ENCODE results near the gene ZNF740. TPM values are rescaled to one million over a fixed set of nuclear protein-coding genes. Genes with fewer than 3 reads are reported as not detected.

ZNF740 gene
- polyA plus RNA-seq, 1 of the 3 experiments (the other 2 are of a cell fraction), result 14.6 TPM

DNA sequence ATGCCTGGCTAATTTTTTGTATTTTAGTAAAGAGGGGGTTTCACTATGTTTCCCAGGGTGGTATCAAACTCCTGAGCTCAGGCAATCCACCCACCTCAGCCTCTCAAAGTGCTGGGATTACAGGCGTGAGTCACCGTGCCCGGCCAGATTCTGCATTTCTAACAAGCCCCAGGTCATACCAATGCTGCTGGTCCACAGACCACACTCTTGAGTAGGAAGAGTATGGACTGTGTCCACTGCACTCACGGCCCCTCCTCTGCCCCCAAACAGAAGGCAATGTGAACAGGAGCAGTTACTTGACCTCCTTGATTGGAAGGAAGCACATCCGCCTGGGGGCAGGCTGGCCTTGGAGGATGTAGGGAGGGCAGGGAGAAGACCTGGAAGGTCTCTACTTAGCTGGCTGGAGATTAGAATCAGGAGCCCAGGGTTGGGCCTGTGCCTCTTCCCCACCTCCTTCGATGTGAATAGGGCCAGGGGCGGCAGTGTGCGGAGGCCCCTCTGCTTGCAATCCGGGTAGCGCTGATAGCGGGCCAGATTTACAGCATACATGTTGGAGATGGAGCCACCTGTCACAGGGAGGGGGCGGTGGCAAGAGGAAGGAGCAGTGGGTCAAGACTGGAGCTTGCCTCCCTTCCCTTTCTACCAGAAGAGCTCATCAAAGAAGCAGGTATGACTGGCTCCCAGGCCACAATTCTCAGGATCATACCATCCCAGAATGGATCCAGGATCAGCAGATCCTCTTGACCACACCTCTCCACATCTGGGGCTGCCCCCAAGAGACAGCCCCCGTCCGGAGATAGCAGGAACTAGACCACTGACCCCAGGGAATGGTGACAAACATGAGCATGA is 9.4 kb upstream of the ZNF740 start:
- no peaks in the 10 kb centered on the region for H3K27me3 ChIP-seq (ENCODE audit: insufficient read depth)
- no peaks in the 10 kb centered on the region for H3K9me3 ChIP-seq
- no peaks in the 10 kb centered on the region for H4K20me1 ChIP-seq (ENCODE audit: insufficient read depth)
- TF ChIP-seq NRF1 (IDR thresholded peaks at IDR 0.05; ENCODE audit: low read depth, low read length), result no peak
- TF ChIP-seq FOXJ3 (CRISPR knock-in tag; IDR thresholded peaks at IDR 0.05), result no peak
- TF ChIP-seq, protein P1, sequence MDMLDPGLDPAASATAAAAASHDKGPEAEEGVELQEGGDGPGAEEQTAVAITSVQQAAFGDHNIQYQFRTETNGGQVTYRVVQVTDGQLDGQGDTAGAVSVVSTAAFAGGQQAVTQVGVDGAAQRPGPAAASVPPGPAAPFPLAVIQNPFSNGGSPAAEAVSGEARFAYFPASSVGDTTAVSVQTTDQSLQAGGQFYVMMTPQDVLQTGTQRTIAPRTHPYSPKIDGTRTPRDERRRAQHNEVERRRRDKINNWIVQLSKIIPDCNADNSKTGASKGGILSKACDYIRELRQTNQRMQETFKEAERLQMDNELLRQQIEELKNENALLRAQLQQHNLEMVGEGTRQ (IDR thresholded peaks at IDR 0.05; ENCODE audit: borderline replicate concordance, low read depth, low read length), result no peak
- TF ChIP-seq ELF1 (IDR thresholded peaks at IDR 0.05), result no peak
- no peak overlapping the region for H3K4me3 ChIP-seq (ENCODE audit: low read depth in 2 of 2, low read length in 1 of 2)
- ChIA-PET POLR2A (no interaction called here), CTCF (interaction anchor here (0.6 to 23.1 kb wide), 7 partner anchors 10 to 122 kb away, joined by 3 to 272 read pairs (median 3); no protein-coding TSS in a partner anchor)
- no peak for DNase-seq
- H3F3A ChIP-seq (replicated peaks; ENCODE audit: insufficient read depth), result peaks cover 12% of the 10 kb centered on the region
- WGBS (ENCODE audit: low lambda C conversion rate), result 81% methylated on average over 13 of the region's 14 CpGs
- peak overlapping the region; percentile 18; the same call in 1 of the 2 replicates for H3K4me2 ChIP-seq
- H3K27ac ChIP-seq (ENCODE audit: low read depth in 2 of 2, low read length in 1 of 2), result peak overlapping the region in 1 of 2 experiments; percentile 34; a peak in 1 of 4 replicates
- H3K9ac ChIP-seq, result no peak overlapping the region
- no peak overlapping the region for H2AFZ ChIP-seq (ENCODE audit: low read depth)
- H3K4me1 ChIP-seq (ENCODE audit: control insufficient read depth in 1 of 2, insufficient read depth in 2 of 2, low read depth in 1 of 2, low read length in 1 of 2), result peaks cover 15 to 17% of the 10 kb centered on the region in 2 experiments; a peak in 2 of 4 replicates
- H3K79me2 ChIP-seq (ENCODE audit: insufficient read depth), result no peaks in the 10 kb centered on the region
- no peaks in the 10 kb centered on the region for H3K9me2 ChIP-seq
- no peaks in the 10 kb centered on the region for H3K36me3 ChIP-seq (replicated peaks in 1 of 2; ENCODE audit: control insufficient read depth in 1 of 2, insufficient read depth in 2 of 2, low read length in 1 of 2)

DNA sequence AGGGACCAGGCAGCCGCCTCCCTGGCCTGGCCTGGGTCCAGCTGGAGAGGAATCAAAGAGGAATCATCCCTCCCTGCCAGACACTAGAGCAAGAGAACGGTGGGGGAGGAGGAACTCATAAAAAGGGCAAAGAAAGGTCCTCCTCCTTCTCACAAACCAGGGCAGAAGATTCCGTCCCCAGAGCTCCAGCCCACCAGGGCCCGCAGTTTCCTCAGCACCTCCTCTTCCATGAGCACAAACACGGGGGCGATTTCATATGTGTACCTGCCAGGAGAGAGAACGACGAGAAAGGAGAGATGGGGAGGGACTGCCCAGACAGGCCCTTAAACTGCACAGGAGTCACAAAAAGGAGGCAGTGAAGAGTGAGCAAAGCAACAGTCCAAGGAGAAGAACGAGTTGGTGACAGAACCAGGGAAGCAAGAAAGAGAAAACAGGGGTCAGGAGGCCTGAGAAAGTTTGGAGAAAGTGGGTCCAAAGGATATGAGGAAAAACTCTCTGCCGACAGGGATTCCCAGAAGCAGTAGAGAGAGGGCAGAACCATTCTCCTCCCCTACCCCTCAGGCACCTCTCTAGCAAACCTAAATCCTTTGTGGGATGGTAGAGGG is 8.7 kb upstream of the ZNF740 start:
- ChIA-PET POLR2A (no interaction called here), CTCF (interaction anchor here (0.6 to 23.1 kb wide), 6 partner anchors 11 to 123 kb away, joined by 3 to 272 read pairs (median 4); no protein-coding TSS in a partner anchor)
- Histone ChIP-seq H3K9ac (no peak overlapping the region), H2AFZ (ENCODE audit: low read depth) (no peak overlapping the region), H3K4me3 (ENCODE audit: low read depth in 2 of 2, low read length in 1 of 2) (no peak overlapping the region), H3K4me1 (ENCODE audit: control insufficient read depth in 1 of 2, insufficient read depth in 2 of 2, low read depth in 1 of 2, low read length in 1 of 2) (peaks cover 15 to 17% of the 10 kb centered on the region in 2 experiments; a peak in 2 of 4 replicates), H3K9me2 (no peaks in the 10 kb centered on the region), H3K9me3 (no peaks in the 10 kb centered on the region), H3F3A (replicated peaks; ENCODE audit: insufficient read depth) (peaks cover 12% of the 10 kb centered on the region), H3K27ac (ENCODE audit: low read depth in 2 of 2, low read length in 1 of 2) (peak overlapping the region in 1 of 2 experiments; percentile 34; a peak in 1 of 4 replicates), H4K20me1 (ENCODE audit: insufficient read depth) (no peaks in the 10 kb centered on the region), H3K4me2 (peak overlapping the region; percentile 18; the same call in 1 of the 2 replicates), H3K27me3 (ENCODE audit: insufficient read depth) (no peaks in the 10 kb centered on the region), H3K36me3 (replicated peaks in 1 of 2; ENCODE audit: control insufficient read depth in 1 of 2, insufficient read depth in 2 of 2, low read length in 1 of 2) (no peaks in the 10 kb centered on the region), H3K79me2 (ENCODE audit: insufficient read depth) (no peaks in the 10 kb centered on the region)
- 59% methylated on average over 10 of the region's 10 CpGs for WGBS (ENCODE audit: low lambda C conversion rate)
- DNase-seq, result peak; percentile 62
- TF ChIP-seq MXI1 (IDR thresholded peaks at IDR 0.05; ENCODE audit: low read depth, low read length), result no peak
- TF ChIP-seq NFIC (IDR thresholded peaks at IDR 0.05; ENCODE audit: borderline replicate concordance), result peak; percentile 81

GRCh38 chr12:53172352-53172751 is 8.2 kb upstream of the ZNF740 start:
- no peak overlapping the region for H2AFZ ChIP-seq (ENCODE audit: low read depth)
- no peak for DNase-seq
- no peaks in the 10 kb centered on the region for H4K20me1 ChIP-seq (ENCODE audit: insufficient read depth)
- POLR2A ChIA-PET, result no interaction called here
- no peaks in the 10 kb centered on the region for H3K79me2 ChIP-seq (ENCODE audit: insufficient read depth)
- peaks cover 15 to 17% of the 10 kb centered on the region in 2 experiments; a peak in 2 of 4 replicates for H3K4me1 ChIP-seq (ENCODE audit: control insufficient read depth in 1 of 2, insufficient read depth in 2 of 2, low read depth in 1 of 2, low read length in 1 of 2)
- WGBS (ENCODE audit: low lambda C conversion rate), result 84% methylated on average over 10 of the region's 11 CpGs
- CTCF ChIA-PET, result interaction anchor here (0.6 to 23.1 kb wide), 6 partner anchors 12 to 123 kb away, joined by 3 to 272 read pairs (median 4); no protein-coding TSS in a partner anchor
- no peaks in the 10 kb centered on the region for H3K27me3 ChIP-seq (ENCODE audit: insufficient read depth)
- no peaks in the 10 kb centered on the region for H3K36me3 ChIP-seq (replicated peaks in 1 of 2; ENCODE audit: control insufficient read depth in 1 of 2, insufficient read depth in 2 of 2, low read length in 1 of 2)
- H3K9me3 ChIP-seq, result no peaks in the 10 kb centered on the region
- no peak overlapping the region; a peak in 1 of 4 replicates for H3K27ac ChIP-seq (ENCODE audit: low read depth in 2 of 2, low read length in 1 of 2)
- H3K9ac ChIP-seq, result no peak overlapping the region
- no peak overlapping the region for H3K4me2 ChIP-seq
- peaks cover 12% of the 10 kb centered on the region for H3F3A ChIP-seq (replicated peaks; ENCODE audit: insufficient read depth)
- H3K4me3 ChIP-seq (ENCODE audit: low read depth in 2 of 2, low read length in 1 of 2), result no peak overlapping the region
- H3K9me2 ChIP-seq, result no peaks in the 10 kb centered on the region
- TF ChIP-seq USF1 (IDR thresholded peaks at IDR 0.05; ENCODE audit: borderline replicate concordance, low read depth) (no peak), CTCF (IDR thresholded peaks at IDR 0.05) (no peak), PBX3 (IDR thresholded peaks at IDR 0.05) (no peak), MXI1 (IDR thresholded peaks at IDR 0.05; ENCODE audit: low read depth, low read length) (no peak), RAD21 (IDR thresholded peaks at IDR 0.05; ENCODE audit: low read length) (no peak)
- TF ChIP-seq, protein P1 (IDR thresholded peaks at IDR 0.05; ENCODE audit: borderline replicate concordance, low read depth, low read length), result no peak
